GM19463 (cell line): ENCODE data around the gene A3GALT2.
"Not testable (repeated sequence)": the region's sequence is repeated elsewhere in the genome, so short reads cannot be mapped to it uniquely, and the experiment has no call there.

Experiments used
- ATAC-seq: cut with Tn5 transposase; IDR thresholded peaks from one replicate; pipeline ENCODE4 v1.9.1; 2021; ENCODE audit warnings: mild to moderate bottlenecking, moderate library complexity; ENCODE audit not compliant: unreplicated experiment

Gene A3GALT2

DNA sequence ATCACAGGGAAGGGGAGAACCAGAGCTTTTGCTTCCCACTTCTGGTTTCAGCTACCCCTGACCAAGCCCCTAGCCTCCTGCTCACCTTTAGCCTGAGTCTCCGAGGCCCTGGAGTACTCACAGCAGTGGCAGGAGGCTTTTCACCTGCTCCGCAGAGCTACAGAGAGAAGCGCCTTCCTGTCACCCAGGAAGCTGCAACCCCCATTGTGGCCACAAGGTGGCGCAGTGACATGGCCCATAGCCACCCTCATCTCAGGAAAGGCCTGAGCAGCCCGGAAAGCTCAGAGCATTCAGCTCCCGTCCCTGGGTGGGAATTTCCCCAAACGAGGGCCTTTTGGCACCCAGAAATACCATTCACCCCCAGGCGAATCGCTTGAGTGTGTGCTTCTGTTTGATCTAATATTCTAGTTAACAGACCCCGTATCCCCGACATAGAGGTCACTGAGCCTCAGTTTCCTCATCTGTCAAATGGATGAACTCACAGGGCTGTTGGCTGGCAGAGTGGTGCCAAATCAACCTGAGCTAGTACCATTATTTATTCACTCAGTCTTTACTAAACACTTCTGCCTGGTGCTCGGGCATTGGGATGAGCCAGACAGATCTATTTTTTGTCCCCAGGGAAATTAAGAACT is 25.3 kb downstream of the A3GALT2 start:
- ATAC-seq: peak; percentile 62

- no peak for ATAC-seq
These were observed 25.9 kb downstream of the A3GALT2 start for GRCh38 chr1:33295023-33295422.

DNA sequence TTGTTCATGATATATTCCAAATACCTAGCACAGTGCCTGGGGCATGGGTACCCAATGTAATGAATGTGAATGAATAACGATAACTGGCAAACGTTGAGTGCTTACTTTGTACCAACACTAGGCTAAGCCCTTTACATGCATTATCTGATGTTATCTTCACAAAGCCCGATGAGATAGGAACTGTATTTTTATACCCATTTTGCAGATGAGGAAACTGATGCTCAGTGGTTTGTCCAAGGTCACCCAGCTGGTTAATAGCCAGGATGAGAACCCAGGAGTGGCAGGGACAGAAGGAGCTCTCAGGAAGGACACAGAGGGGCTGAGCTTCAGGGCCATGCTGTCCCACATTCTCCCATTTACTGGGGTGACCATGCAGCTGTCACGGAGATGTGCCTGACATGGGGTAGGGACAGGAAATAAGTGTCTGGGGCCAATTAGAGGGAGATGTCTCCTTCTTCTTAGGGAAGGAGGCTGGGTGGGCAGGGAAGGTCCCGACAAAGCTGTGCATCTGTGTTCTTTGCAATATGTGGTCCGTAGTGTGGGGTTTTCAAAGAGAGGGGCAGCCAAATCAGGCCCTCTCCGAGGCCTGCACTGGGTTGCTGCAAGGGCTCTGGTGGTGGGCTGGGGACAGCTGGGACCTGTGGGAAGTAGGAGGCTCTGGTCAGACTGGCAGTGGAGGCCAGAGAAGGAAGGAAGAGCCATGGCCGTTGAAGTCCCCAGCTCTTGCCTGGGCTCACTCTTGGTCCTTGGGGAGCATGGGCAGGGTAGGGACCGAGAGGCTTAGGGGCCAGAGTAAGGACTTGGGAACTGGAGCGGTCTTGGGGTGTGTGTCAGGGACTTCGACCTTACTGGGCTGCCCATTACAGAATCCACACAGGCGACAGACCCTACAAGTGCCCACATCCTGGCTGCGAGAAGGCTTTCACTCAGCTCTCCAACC is 26.6 kb downstream of the A3GALT2 start:
- no peak for ATAC-seq

DNA sequence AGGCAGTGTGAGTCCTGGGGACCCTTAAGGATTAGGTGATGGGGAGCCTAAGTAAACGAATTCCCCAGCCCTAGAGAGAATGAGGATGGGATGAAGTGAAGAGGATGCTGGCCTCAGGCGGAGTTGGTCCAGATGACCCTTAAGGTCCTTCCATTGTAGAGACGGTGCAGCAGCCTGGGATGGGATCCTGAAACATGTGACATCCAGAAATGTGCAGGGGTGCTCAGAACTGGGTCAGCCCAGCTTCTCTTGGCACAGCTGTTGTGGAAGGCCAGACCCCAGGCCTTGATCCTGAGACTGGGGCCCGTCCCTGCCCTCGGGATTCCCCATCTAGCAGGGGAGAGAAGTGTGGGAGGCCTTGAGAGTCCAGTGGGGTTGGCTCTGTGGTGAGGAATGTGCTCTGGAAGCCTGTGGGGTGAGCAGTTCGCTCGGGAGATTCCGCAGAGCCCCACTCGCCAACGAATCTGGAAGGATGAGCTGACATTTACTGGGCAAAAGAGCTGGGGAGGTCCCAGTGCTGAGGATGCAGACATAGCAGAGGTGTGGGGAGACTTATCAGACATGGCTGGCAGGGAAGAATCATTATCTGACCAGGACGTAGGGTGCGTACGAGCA is 28.1 kb downstream of the A3GALT2 start:
- no peak for ATAC-seq

- ATAC-seq: not testable (repeated sequence)
These were observed 30.3 kb downstream of the A3GALT2 start for GRCh38 chr1:33290615-33291014.

GRCh38 chr1:33289858-33290154 is 31.1 kb downstream of the A3GALT2 start:
- no peak for ATAC-seq

DNA sequence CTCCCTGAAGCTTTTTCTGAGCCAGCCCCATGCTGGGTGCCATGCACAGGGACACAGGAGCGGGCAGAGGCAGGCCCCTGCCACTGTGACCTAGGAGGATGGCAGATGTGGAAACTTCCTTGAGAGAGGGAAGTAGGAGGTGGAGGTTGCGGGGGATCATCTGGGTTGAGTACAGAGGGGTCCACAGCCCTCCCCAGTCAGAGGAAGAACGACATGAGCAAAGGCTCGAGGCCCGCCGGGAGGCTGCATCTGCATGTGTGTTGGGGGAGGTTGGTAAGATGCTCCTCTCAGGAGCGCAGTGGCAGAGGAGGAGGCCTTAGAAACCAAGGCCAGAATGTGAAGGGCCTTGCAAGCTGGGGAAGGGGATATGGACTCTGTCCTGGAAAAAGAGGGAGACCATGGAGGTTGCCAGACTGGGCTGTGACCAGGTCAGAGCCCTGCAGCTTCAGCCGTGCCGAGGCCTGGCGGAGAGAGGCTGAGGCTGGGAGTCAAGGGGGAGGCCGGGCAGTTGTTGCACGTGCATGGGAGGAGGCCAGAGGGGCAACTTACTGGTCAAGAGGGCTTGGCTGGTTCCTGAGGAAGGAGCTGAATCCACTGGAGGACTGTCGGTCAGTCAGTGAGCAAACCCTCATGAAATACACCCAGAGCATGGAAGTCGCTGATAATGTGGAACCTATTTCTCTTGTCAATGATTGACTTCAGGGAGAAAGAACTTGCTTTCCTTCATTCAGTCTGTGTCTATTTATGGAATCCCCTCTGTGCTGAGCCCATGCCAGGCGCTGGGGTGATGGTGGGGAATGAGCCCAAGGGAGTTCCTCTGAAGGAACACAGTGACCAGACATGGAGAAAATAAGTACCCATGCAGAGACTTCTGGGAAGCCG is 31.7 kb downstream of the A3GALT2 start:
- no peak for ATAC-seq

DNA sequence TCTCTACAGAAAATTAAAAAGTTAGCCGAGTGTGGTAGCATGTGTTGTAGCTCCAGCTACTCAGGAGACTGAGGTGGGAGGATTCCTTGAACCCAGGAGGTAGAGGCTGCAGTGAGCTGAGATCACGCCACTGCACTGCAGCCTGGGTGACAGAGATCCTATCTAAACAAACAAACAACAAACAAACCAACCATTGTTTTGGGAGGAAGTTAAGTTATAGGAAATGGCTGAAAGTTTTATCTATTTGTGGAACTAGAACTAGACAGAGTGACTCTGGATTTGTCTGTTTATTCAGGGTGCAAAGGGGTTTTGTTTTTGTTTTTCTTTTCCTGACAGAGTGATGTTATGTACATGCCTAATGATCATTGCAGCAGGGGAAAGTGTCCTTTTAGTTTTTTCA is 33.6 kb downstream of the A3GALT2 start:
- ATAC-seq: no peak

DNA sequence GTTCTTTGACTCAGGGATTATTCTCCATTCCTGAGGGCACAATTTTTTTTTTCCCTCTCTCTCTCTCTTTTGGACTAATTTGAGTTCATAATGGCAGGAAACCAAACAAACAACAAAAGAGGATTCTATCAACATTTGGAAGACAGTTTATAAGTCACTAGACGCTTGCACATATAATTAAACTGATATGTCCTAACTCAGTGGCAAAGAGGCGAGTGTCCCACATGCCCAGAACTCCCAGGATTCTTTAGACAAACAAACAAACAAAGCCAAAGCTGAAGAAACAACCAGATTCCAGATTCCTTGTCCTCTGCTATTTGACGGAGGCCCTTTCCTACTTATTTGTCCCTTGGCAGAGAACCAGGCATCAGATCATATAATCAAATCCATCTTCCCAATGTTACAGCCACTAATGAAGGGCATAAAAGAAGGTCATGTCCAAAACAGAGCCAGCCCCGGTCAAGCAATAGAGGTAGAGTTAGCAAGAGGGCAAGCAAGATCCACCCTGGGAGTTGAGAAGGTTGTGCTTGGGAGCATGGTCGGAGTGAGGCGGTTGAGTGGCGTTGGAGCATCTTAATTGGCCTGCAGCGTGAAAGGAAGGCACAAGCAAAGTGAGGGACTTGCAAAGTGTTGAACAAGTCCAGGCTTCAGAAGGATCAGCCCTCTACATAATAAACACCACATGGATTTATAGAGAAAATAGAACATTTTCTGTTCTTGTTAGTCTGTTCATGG is 34.3 kb downstream of the A3GALT2 start:
- ATAC-seq: no peak

GRCh38 chr1:33284049-33284448 is 36.8 kb downstream of the A3GALT2 start:
- no peak for ATAC-seq

DNA sequence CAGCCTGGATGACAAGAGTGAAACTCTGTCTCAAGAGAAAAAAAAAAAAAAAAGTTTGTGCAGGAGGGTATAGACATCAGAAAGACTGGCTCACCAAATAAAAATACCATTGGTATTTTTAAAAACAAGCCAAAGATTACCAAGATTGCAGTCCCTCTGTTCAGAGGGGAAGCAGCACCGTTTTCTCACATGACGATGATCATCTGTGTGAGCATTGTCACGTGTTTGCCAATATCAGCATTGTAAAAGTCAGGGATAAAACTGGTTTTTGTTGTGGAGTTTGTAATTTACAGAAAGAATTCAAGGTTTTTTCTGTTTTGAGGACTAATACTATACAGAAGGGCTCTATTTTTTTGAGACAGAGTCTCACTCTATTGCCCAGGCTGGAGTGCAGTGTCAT is 38.1 kb downstream of the A3GALT2 start:
- no peak for ATAC-seq

- no peak for ATAC-seq
These were observed 39.2 kb downstream of the A3GALT2 start for GRCh38 chr1:33281554-33282303.

DNA sequence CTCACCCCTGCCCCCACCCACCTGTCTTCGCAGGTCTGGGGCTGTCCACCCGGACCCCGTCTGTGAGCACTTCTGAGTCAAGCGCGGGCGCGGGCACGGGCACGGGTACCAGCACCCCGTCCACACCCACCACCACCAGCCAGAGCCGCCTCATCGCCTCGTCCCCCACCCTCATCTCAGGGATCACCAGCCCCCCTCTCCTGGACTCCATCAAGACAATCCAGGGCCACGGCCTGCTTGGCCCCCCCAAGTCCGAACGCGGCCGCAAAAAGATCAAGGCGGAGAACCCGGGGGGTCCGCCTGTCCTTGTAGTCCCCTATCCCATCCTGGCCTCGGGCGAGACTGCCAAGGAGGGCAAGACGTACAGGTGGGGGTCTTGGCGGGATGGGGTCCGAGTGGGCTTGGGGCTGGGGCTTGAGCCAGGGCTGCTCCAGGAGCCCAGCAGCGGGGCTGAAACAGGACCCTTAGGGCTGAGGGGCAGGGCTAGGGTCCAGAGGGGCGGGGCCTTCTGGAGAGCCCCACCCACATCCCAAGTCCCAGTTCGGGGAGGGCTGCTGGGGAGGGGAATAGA is 40.7 kb downstream of the A3GALT2 start:
- no peak for ATAC-seq

- no peak for ATAC-seq
These were observed 43.3 kb downstream of the A3GALT2 start for GRCh38 chr1:33277488-33278084.

DNA sequence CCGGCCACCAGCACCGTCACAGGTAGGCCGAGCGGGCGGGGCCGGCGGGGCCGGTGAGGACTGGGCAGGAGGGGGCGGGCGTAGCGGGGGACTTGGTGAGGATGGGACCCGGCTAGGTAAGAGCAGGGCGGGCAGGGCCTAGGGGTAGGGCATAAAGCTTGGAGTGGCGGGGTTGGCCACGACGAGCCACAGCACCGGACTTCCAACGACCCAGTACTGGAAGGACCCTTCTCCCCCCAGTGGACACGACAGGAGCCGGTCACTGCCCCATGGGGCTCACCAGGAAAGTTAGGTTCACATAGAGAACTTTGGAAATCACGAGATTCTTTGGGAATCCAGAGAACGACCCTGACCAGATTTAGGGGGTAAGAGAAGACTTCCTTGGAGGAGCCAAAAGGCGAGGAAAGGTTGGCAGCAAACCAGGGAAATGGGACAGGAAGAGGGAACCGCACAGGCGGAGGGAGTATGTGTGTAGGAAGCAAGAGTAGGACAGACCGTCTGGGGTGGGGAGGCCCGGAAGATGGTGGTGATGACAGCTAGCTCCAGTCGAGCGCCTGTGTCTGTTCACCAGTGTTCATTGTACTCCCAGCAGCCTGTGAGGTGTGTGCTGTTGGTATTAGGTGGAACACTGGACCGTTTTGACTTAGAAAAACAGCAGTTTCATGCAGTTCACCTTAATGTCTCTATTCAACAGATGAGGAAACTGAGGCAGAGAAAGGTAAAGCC is 44.2 kb downstream of the A3GALT2 start:
- no peak for ATAC-seq

DNA sequence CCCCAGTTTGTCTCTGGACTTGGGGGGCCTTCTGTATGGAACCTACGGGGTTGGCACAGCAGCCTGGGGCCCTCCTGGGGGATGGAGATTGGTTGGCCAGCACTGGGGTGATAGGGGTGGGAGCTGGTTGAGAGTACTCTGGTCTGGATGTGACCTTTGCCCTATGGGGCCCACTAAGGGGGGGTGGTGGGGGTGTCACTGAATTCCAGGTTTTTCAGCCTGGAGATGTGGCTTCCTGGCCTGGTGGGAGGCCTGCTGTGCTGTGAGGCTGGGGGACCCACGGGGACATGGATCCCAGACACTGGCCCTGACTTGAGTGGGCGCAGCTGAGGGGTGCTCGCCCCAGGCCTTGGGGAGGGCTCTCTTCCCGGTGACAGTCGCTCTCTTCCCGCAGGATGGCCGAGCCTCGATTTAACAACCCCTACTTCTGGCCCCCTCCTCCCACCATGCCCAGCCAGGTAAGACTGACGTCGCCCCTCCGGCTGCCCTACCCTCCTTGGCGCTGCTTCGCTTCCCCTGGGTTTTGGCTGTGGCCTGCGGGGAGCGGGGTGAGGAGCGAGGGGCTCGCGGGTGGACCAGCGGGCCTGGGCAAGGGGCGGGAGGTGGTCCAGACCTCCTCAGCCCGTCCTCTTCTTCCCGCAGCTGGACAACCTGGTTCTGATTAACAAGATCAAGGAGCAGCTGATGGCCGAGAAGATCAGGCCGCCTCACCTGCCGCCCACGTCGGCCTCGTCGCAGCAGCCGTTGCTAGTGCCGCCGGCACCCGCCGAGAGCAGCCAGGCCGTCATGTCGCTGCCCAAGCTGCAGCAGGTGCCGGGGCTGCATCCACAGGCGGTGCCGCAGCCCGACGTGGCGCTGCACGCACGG is 45.0 kb downstream of the A3GALT2 start:
- ATAC-seq: no peak

GRCh38 chr1:33275195-33275594 is 45.7 kb downstream of the A3GALT2 start:
- no peak for ATAC-seq
